H1 (cell line): ENCODE measurements around the gene CELF2.

Experiments used
- ATF3 ChIP-seq: IDR thresholded peaks from 2 replicates; pipeline ENCODE4 v1.6.1; 2011; ENCODE audit warnings: low read depth, mild to moderate bottlenecking, low read length; ENCODE audit not compliant: insufficient read depth
- CBX8 ChIP-seq: fragments of 300-800, 300-1000 bp; sonication (generic); IDR thresholded peaks from 2 replicates; pipeline ENCODE4 v1.7.1; 2016; ENCODE audit warnings: low read depth, low read length, borderline replicate concordance
- CHD1 ChIP-seq: IDR thresholded peaks from 2 replicates; pipeline ENCODE4 v1.6.1; 2012; ENCODE audit warnings: low read depth, low read length, improper control_type of control experiment
- CTCF ChIP-seq, 3 experiments: IDR thresholded peaks; 1 replicate in 2 of 3; 2 replicates in 1 of 3; pipeline versions ENCODE4 v1.5.1 to v1.6.1; 2011; ENCODE audit warnings: low read length in 3 of 3, mild to moderate bottlenecking in 3 of 3, inconsistent platforms in 2 of 3, low read depth in 1 of 3, moderate library complexity in 1 of 3; ENCODE audit not compliant: insufficient read depth in 1 of 3; ENCODE audit errors: control extremely low read depth in 1 of 3
- GTF2F1 ChIP-seq: IDR thresholded peaks from 2 replicates; pipeline ENCODE4 v1.6.1; 2012; ENCODE audit warnings: low read depth, low read length, improper control_type of control experiment, borderline replicate concordance
- HDAC2 ChIP-seq, 2 experiments: fragments of 300-600 bp in 1 of 2; sonication (generic) in 1 of 2; IDR thresholded peaks; 2 replicates each; pipeline ENCODE4 v1.6.1; 2011 to 2012; ENCODE audit warnings: low read depth in 2 of 2, low read length in 2 of 2, mild to moderate bottlenecking in 2 of 2, moderate library complexity in 2 of 2, borderline replicate concordance in 1 of 2, inconsistent platforms in 1 of 2
- JUN ChIP-seq: IDR thresholded peaks from 2 replicates; pipeline ENCODE4 v1.6.1; 2011; ENCODE audit warnings: low read depth, mild to moderate bottlenecking, improper control_type of control experiment, low read length
- MAX ChIP-seq: IDR thresholded peaks from 2 replicates; pipeline ENCODE4 v1.6.1; 2012; ENCODE audit warnings: inconsistent platforms
- POLR2AphosphoS5 ChIP-seq: IDR thresholded peaks from 2 replicates; pipeline ENCODE4 v1.6.1; 2011; ENCODE audit warnings: low read depth, low read length
- RAD21 ChIP-seq, 2 experiments: IDR thresholded peaks in 1 of 2; conservative IDR thresholded peaks in 1 of 2; 2 replicates each; pipeline ENCODE4 v1.6.1; 2011; ENCODE audit warnings: low read depth in 2 of 2, low read length in 2 of 2, improper control_type of control experiment in 1 of 2, inconsistent platforms in 1 of 2, mild to moderate bottlenecking in 1 of 2, moderate library complexity in 1 of 2
- RFX5 ChIP-seq: IDR thresholded peaks from 2 replicates; pipeline ENCODE4 v1.6.1; 2011; ENCODE audit warnings: low read depth, low read length, improper control_type of control experiment, borderline replicate concordance

- TF ChIP-seq CHD1 (no peak), HDAC2 (IDR thresholded peaks at IDR 0.05; ENCODE audit: borderline replicate concordance in 1 of 2, low read depth in 2 of 2, low read length in 2 of 2) (no peak), CTCF (IDR thresholded peaks at IDR 0.05; ENCODE audit: control extremely low read depth in 1 of 3, insufficient read depth in 1 of 3, low read depth in 1 of 3, low read length in 3 of 3) (no peak), RAD21 (IDR thresholded peaks at IDR 0.05 in 1 of 2, conservative IDR thresholded peaks at IDR 0.05 in 1 of 2; ENCODE audit: low read depth in 2 of 2, low read length in 2 of 2) (no peak), RFX5 (no peak), GTF2F1 (no peak), MAX (no peak), ATF3 (no peak), CBX8 (no peak), JUN (no peak), POLR2AphosphoS5 (no peak)
Observed at GRCh38 chr10:11284291-11285085, 266.8 kb downstream of the CELF2 start.
